WTC11 (cell line): Measurements from ENCODE around the gene LOXL4. TPM values are rescaled to one million over a fixed set of nuclear protein-coding genes. Genes with fewer than 3 reads are reported as not detected.

Experiments used
- ARID4B ChIP-seq: sonication (generic); formaldehyde crosslinking; IDR thresholded peaks from 2 replicates; pipeline ENCODE4 v1.8.0; 2023; ENCODE audit warnings: missing genetic modification reagents, mild to moderate bottlenecking, borderline replicate concordance
- E2F1 ChIP-seq: sonication (generic); formaldehyde crosslinking; IDR thresholded peaks from 2 replicates; pipeline ENCODE4 v1.8.0; 2022; ENCODE audit warnings: mild to moderate bottlenecking, missing genetic modification reagents
- ETV6 ChIP-seq: sonication (generic); formaldehyde crosslinking; IDR thresholded peaks from 2 replicates; pipeline ENCODE4 v1.8.1; 2022; ENCODE audit warnings: mild to moderate bottlenecking, missing genetic modification reagents
- GRHL2 ChIP-seq: fragments of 250-450 bp; sonication (Bioruptor Pico); IDR thresholded peaks from 2 replicates; pipeline ENCODE4 v1.8.0; 2022; ENCODE audit warnings: mild to moderate bottlenecking, moderate library complexity; ENCODE audit not compliant: insufficient replicate concordance, severe bottlenecking
- IRF2 ChIP-seq: sonication (generic); formaldehyde crosslinking; IDR thresholded peaks from 2 replicates; pipeline ENCODE4 v1.8.0; 2022; ENCODE audit warnings: low read depth, missing genetic modification reagents, borderline replicate concordance
- RELA ChIP-seq: sonication (generic); formaldehyde crosslinking; IDR thresholded peaks from 2 replicates; pipeline ENCODE4 v1.8.1; 2022; ENCODE audit warnings: missing genetic modification reagents, mild to moderate bottlenecking, borderline replicate concordance
- SMAD3 ChIP-seq: sonication (generic); formaldehyde crosslinking; IDR thresholded peaks from 2 replicates; pipeline ENCODE4 v1.8.0; 2022; ENCODE audit warnings: missing genetic modification reagents, mild to moderate bottlenecking, borderline replicate concordance
- SOX15 ChIP-seq: fragments of 250-450 bp; sonication (Bioruptor Pico); IDR thresholded peaks from 2 replicates; pipeline ENCODE4 v1.9.0; 2021; ENCODE audit warnings: mild to moderate bottlenecking
- ZBTB43 ChIP-seq: sonication (generic); formaldehyde crosslinking; IDR thresholded peaks from 2 replicates; pipeline ENCODE4 v1.8.1; 2023; ENCODE audit warnings: mild to moderate bottlenecking, missing genetic modification reagents
- ZMAT4 ChIP-seq: fragments of 250-450 bp; sonication (Bioruptor Pico); IDR thresholded peaks from 2 replicates; pipeline ENCODE4 v1.9.0; 2021; ENCODE audit warnings: mild to moderate bottlenecking
- ZNF317 ChIP-seq: sonication (generic); formaldehyde crosslinking; IDR thresholded peaks from 2 replicates; pipeline ENCODE4 v1.8.1; 2023; ENCODE audit warnings: low read depth, mild to moderate bottlenecking, moderate library complexity, missing genetic modification reagents, borderline replicate concordance
- ZNF423 ChIP-seq: fragments of 250-450 bp; sonication (Bioruptor Pico); IDR thresholded peaks from 2 replicates; pipeline ENCODE4 v2.1.2; 2022; ENCODE audit warnings: mild to moderate bottlenecking, moderate library complexity
- ZNF532 ChIP-seq: fragments of 250-450 bp; sonication (Bioruptor Pico); IDR thresholded peaks from 2 replicates; pipeline ENCODE4 v1.9.0; 2021; ENCODE audit warnings: mild to moderate bottlenecking, borderline replicate concordance
- ZNF671 ChIP-seq: fragments of 250-450 bp; sonication (Bioruptor Pico); IDR thresholded peaks from 2 replicates; pipeline ENCODE4 v1.8.0; 2021; ENCODE audit warnings: mild to moderate bottlenecking
- total RNA-seq: library from RNA; stranded (reverse); gene quantifications from 3 replicates; pipeline ENCODE4 v1.2.3, GENCODE V29; 2021

The LOXL4 gene
- total RNA-seq, 1 experiment from 2014 or later = 0.35 TPM

GRCh38 chr10:98248018-98248417 is 20.0 kb downstream of the LOXL4 start (continued):
- TF ChIP-seq ARID4B (CRISPR knock-in tag) (no peak), SMAD3 (CRISPR knock-in tag) (no peak), GRHL2 (CRISPR knock-in tag) (no peak), ETV6 (CRISPR knock-in tag) (no peak), ZMAT4 (CRISPR knock-in tag) (no peak), ZNF317 (no peak), ZNF532 (CRISPR knock-in tag) (no peak), RELA (CRISPR knock-in tag) (no peak), SOX15 (CRISPR knock-in tag) (no peak), IRF2 (no peak), E2F1 (no peak), ZBTB43 (CRISPR knock-in tag) (no peak), ZNF671 (CRISPR knock-in tag) (no peak), ZNF423 (CRISPR knock-in tag) (no peak)
